ENCODE data around the gene MOCS1.

MOCS1 gene

DNA sequence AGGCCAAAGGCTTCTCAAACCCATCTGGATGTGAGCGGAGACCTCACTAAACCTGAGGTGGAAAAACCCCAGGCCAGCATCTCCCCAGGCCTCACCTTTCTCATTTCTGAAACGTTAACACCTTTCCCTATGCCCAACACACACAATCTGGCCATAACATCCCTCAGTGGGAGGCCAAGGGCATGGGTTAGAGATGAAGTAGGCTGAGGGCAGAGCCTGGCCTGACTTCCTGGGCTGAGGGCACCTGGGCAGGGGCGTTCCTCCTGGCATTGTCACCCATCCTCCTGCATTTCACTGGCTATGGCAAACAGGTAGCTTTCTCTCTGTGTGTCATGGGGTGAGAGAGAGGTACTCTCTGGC is 8.4 kb downstream of the MOCS1 start:
- DNase-seq (ENCODE audit: insufficient read length, low spot score), result no peak
- no peak for FAIRE-seq

DNA sequence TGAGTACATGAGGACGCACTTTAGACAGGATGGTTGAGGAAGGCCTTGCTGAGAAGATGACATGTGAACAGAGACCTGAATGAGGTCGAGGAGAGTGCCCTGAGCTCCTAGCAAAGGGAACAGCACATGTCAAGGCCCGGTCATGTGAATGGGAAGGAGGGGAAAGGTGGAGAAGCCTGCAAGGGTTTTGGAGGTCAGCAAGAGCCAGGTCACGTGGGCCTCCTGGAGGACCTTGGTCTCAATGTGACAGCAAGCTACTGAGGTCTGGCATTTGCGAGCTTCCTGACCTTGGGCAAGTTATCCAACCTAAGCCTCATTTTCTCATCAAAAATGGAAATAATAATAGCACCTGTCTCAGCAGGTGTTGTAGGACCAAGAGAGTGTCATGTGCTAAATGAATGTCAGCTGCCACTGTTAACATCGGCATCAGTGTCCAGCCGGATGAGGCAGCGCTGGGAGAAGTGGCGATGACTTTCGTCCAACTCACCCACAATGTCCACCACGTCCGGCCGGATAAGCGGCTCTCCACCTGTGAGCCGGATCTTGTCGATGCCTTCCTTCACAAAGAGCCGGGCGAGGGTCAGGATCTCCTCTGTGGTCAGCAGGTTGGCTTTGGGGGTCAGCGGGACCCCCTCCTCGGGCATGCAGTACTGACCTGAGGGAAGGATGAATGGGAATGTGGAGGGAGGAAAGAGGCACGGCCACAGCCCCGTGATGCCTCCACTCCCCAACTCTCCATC is 8.9 kb downstream of the MOCS1 start:
- DNase-seq (ENCODE audit: insufficient read length, low spot score) (no peak), FAIRE-seq (no peak)

DNA sequence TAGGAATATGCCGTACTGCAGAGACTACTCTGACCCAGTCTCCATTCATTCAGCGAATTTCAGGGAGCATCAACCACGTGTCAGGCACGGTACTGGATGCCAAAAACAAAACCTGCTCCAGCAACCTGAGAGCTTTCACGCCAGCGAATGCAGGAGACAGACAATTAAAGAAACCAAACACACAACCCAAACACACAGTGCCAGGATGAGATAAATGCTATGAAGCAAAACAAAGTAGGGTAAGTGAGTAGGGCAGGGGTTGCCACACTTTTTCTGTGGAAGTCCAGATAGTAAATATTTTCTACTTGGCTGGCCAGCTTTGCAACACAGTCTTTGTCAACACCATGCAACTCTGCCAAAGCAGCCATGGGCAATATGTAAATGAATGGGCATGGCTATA is 10.0 kb downstream of the MOCS1 start:
- DNase-seq (ENCODE audit: insufficient read length, low spot score), result no peak
- FAIRE-seq, result no peak

DNA sequence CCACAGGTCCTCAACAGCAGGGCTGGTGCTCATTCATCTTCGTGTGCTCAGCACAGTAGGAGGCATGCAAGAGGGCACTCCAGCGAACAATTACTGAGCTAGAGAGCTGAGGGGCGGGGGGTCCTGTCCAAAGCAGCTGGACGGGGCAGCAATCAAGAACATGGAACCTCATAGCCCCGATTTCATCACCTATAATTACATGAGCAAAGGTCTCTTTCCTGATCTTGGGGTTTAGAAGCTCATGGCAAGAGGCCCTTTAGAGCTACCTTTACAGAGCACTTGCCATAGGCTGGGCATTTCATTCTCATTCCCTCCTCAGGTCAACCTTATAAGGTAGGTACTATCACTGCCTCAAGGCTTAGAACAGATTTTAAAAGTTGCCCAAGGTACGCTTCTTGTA is 10.4 kb downstream of the MOCS1 start:
- DNase-seq (ENCODE audit: insufficient read length, low spot score) (no peak), FAIRE-seq (no peak)

DNA sequence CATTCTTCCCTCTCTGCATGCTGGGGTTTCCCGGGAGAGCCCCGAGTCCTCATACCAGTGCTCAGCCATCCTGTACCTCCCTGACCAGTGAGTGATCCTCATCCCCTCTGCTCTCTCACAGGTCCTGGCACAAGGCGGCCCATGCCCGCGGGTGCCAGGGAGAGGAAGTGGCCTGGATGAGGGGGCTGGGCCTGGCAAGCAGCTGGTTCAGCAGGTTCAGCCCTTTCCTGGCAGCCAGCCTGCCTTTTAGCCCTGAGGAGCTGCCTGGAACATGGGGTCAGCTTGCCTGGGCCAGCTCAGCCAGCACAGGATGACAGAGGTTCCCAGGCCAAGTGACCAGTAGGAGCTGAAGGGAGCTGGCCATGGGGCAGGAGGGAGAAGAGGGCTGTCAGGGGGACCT is 10.9 kb downstream of the MOCS1 start:
- FAIRE-seq (no peak), DNase-seq (ENCODE audit: insufficient read length, low spot score) (no peak)

DNA sequence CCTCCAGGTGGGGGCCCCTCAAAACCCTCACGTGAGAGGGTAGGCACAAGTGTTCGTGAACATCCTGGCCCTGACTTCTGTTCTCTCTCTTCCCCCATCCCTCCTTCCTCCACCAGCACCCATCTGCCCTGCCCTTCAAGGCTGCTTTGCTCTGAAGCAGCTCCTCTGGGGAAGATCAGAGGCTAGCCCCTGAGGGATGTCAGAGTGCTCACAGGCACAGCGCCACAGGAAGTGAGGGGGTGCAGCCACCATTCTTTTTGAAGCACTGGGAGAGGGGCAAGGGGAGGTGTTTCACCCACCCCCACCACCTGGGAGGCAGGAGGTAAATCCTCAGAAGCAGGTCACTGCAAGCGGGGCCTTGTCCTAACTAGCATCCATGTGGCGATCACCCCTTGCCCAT is 11.4 kb downstream of the MOCS1 start:
- no peak for DNase-seq (ENCODE audit: insufficient read length, low spot score)
- no peak for FAIRE-seq

DNA sequence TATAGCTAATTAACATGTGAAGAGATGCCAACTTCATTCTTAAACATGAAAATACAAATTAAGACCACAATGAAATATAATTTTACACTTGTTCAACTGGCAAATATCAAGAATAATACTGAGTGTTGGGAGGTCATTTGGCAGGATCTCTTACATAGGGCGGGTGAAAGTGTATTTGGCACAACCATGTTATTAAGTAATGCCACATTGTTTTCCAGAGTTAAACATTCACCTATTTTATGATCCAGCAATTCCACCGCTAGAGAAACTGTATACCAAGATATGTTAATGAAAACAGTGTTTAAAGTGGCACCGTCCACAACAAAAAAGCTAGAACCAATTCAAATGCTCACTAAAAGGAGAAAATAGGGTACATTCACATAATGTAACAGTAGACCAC is 14.1 kb downstream of the MOCS1 start:
- no peak for FAIRE-seq

DNA sequence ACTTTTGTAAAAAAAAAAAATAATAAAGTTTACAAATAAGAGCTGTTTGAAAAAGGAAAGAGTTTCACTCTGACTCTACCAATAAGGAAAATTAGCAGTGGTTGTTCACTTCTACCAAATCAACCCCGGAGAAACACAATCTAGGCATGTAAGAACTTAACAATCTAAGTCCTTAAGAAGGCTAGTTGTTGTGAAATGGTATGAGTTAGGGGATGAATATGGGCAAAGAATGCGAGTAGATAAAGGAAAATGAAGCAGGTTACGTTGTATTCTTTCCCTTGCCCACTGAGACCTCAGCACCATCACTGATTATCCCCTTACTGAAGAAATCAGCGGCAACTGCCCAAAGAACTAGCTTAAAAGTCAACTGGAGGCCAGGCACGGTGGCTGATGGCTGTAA is 15.4 kb downstream of the MOCS1 start:
- no peak for FAIRE-seq
- no peak for DNase-seq (ENCODE audit: insufficient read length, low spot score)

More for the DNA sequence above, 14.1 kb downstream of the MOCS1 start:
- DNase-seq (ENCODE audit: insufficient read length, low spot score), result no peak

DNA sequence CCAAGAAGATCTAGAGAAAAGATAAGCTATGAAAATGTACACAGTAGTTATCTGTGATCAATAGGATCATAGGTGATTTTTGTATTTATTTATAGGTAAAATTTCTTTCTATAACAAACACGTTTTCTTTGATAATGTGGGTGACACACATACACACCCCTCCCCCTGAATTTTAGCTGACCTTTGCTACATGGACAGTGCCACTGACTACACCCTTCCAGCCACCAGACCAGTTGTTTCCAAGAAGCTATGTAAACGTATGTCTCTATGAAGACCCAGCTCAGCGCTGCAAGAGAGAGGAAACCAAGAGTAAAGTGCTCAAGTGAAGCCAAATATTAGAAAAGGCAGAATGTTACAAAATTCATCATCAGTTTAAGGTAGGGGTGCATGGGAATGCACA is 16.3 kb downstream of the MOCS1 start:
- FAIRE-seq, result no peak
- no peak for DNase-seq (ENCODE audit: insufficient read length, low spot score)

DNA sequence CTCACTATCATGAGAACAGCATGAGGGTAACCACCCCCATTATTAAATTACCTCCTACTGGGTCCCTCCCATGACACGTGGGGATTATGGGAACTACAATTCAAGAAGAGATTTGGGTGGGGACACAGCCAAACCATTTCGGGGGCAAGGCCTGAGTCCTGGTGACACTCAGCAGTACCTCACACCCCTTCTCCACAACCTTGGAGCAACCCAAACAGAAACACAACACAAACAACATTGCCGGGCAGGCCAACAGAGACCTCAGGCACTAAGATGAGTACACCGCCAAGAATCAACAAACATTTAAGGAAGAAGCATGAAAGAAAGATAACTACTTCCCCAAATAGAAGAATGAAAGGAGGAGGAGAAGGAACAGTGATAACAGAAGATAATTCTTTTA is 16.9 kb downstream of the MOCS1 start:
- DNase-seq (ENCODE audit: insufficient read length, low spot score) (no peak), FAIRE-seq (no peak)

DNA sequence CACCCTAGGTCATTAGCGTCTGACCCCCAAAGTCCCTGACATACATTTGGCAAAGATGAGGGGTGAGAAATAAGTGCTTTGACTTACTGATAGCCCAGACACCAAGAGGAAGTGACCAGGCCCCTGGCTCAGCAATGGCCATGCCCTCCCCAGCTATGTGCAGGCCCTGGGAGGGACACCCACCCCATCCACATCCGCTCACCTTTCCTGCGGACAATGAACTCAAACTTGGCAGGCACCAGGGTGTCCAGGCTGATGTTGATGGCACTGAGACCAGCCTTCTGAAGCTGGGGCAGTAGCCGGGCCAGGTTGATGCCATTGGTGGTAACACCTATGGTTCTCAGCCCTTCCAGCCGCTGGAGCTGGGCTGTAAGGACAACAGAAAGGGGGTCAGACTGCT is 18.4 kb downstream of the MOCS1 start:
- FAIRE-seq (no peak), DNase-seq (ENCODE audit: insufficient read length, low spot score) (no peak)

DNA sequence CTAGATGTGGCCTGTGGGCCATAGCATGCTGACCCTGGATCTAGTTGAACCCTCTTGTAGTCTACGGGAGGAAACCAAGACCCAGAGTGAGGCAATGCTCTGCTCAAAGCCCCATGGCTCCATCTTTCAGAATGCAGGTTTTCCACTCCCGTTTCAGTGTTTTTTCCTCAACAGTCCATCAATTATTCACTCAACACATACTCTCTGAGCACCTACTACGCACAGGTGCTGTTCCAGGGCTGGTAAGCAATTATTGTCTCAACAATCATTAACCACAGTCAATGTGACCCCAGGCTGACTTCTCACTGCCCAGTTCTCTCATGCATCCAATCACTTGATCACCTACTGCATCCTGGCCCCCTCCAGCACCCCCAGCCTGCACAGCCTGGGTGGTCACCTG is 20.0 kb downstream of the MOCS1 start:
- DNase-seq (ENCODE audit: insufficient read length, low spot score), result no peak
- no peak for FAIRE-seq

DNA sequence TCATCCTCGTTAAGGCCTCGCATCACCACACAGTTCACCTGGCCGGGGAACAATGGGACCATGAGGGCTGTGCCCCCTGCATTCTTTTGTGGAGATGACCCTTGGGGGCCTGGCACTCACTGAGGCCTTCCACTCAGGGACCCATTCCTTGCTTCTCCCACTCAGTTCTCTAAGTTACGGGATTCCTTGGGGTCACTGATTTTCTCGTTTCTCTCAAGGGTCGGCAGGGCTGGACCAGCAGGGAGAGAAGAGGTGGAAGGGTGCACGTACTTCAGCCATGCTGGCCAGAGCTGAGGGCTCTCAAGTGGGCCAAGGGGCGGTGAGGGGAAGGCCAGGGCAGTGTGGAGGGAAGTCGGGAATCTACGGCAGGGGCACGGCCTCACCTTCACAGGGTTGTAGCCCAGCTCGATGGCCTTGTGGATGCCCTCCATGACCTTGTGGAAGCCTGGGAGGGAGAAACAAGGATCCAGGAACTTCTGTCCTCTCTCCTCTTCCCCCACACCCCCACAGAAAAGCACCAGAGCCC is 20.8 kb downstream of the MOCS1 start:
- no peak for FAIRE-seq
- no peak for DNase-seq (ENCODE audit: insufficient read length, low spot score)

DNA sequence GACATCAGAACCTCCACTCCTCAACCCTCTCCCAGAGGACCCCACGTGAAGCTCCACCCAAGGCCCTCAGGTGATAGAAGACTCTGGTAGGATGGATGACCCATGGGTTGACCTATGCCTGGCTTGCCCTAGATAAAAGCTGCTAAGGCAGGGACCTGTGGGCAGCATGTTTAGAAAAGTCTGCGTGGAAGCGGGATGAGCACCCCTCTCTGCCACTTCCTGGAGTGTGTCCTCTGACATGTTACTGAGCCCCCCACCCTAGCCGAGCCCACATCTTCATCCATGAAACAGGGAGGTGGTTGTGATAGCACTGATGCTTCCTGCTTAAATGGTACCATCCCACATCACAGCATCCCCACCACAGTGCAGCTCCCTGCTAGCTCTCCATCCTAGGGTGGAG is 21.8 kb downstream of the MOCS1 start:
- no peak for FAIRE-seq

DNA sequence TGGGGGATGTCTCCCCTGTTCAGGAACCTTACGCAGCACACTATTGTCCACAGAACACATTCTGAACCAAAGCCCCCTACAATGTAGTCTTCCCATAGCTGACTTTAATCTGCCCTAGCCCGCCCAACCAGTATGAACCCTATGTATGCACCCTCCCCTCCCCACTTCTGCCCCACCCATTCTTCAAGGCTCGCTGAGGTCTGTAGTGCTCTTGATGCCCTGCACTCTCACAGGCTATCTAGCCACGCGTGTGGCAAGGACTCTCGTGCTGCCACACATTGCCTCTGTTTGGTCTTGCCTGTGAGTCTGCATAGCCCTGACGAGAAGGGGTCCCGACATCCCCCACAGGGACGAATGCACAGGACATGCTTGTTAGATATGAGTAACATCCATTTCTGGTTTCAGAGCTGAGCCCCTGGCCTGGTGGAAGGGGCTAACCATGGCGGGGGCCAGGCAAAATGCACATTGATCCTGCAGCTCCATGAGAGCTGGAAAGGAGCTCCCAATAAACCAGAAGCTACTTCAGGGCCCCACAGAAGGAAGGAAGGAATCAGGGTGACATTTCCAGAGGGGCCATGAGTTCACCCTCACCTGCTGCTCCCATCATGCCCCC is 22.6 kb downstream of the MOCS1 start:
- no peak for DNase-seq (ENCODE audit: insufficient read length, low spot score)
- FAIRE-seq, result no peak

More for the DNA sequence above, 21.8 kb downstream of the MOCS1 start:
- no peak for DNase-seq (ENCODE audit: insufficient read length, low spot score)

DNA sequence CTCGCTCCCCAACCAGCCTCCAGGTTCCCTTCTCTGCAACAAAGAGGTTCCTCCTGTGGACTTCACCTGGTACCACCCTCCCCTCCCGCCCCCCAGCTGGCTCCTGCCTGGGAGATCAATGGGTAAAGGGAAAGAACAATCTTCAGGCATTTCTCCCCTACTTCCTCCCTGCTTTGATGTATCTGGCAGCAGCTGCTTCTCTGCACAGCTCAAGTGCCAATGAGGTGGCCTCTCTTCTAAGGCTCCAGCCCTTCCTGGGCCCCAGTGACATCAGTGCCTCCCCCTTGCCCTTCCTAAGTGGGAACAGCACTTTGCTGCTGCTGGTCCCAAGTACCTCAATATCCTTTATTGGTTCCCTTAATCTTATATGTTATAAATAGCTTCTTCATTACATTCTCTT is 23.5 kb downstream of the MOCS1 start:
- FAIRE-seq, result no peak

DNA sequence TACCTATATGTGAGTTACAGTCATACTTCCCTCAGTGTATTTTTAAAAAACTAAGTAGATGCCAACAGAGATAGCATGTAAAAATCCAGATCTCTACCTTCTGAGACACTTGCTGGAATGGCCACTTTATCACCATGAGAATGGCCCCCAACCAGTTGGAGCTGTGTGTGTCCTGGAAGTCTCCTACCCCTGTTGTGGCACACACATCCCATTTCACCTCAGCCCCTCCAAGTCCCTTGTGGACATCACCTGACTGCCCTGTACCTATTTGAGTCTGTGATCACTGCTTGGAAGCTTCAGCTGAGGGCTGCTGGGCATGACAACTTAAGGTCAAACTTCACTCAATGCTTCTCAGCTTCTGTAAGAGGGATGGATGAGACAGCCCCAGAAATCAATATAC is 24.1 kb downstream of the MOCS1 start:
- FAIRE-seq, result no peak

More for the DNA sequence above, 23.5 kb downstream of the MOCS1 start:
- DNase-seq (ENCODE audit: insufficient read length, low spot score), result no peak

DNA sequence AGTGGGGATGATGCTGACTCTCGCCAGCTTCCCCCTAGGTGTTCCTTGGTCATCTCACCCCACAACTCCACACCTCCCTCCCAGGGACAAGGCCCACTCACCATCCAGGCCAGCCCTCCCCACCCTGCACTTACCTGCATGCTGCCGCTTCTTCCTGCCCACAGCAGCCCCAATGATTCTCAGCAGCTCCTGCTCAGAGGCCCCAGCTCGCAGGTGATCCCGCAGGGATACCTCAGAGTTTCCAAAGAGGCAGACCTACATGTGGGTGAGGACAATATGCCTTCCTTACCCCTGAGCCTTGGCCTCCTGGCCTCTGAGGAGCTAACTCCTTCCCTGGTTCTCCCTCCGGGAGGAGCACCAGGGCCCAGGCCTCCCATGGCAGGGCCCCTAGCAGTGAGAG is 24.6 kb downstream of the MOCS1 start:
- FAIRE-seq, result no peak
- DNase-seq (ENCODE audit: insufficient read length, low spot score), result no peak

More for the DNA sequence above, 24.1 kb downstream of the MOCS1 start:
- DNase-seq (ENCODE audit: insufficient read length, low spot score), result no peak

DNA sequence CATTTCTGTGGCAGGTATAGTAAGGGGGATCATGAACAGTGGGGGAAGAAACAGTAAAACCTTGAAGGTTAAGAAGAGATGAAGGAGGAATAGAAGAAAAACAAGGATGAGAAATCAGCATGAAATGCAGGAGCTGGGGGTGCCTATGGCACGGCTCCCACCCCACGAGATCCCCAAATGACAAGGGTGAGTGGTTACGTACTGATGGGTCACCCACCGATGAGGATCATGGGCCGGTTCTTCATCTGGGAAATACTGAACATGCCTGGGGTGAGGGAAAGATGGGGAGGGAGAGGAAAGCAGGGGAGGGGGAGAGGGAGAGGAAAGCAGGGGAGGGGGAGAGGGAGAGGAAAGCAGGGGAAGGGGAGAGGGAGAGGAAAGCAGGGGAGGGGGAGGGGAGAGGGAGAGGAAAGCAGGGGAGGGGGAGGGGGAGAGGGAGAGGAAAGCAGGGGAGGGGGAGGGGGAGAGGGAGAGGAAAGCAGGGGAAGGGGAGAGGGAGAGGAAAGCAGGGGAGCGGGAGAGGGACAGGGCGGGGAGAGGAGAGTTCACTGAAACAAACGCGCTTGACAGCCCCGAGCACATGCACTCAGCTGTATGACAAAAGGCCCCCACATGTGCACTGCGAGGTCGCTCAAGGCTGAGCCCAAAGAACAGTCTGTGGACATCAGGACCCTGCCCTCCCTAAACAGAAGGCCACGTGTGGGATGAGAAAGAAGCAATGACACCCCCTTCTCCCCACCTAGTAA is 25.3 kb downstream of the MOCS1 start:
- FAIRE-seq (no peak), DNase-seq (ENCODE audit: insufficient read length, low spot score) (no peak)

DNA sequence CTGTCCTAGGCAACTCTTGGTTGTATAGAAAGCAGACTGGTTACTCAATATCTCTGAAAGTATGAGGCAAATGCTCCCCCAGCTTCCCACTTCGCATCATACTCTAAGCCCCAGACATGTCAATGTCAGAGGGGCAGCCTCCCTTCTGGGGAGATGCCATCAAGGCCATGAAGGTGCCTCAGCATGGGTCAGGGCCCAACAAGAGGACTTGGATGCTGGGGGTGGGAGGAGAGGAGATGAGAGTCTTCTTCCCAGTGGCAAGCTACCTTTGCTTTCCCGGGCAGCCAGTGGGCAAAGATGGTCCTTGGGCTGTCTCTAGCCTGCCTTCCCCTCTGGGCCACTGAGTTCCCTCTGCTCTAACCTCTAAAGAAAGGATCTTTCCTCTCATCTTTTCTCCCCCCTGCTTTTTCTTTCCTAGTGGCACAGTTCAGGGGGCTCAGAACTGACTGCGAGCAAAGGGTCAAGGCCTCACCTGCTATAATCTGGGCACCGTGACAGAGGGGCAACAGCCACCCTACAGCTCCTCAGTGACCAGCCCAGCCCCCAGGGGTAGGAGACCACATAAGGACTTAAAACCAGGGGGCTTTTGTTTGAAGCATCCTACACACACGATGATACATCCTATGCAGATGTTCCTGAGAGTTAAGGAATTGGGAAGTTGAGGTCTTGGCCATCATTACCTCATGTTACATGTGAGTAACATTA is 26.2 kb downstream of the MOCS1 start:
- DNase-seq (ENCODE audit: insufficient read length, low spot score) (no peak), FAIRE-seq (no peak)

DNA sequence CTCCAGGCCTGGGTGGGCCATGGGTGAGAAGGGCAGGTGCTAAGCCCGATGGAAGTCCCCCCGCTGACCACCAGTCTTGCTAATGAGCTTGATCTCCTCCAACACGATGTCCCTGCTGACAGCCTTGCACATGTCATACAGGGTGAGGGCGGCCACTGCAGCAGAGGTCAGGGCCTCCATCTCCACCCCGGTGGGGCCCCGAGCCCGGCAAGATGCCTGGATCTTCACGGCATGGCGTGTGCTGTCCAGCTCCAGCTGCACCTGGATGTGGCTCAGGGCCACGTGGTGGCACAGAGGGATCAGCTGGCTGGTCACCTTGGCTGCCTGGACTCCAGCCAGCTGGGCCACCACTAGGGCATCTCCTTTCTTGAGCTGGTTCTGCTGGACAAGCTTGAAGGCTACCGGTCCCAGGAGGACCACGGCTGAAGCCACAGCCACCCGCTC is 27.9 kb downstream of the MOCS1 start:
- no peak for DNase-seq (ENCODE audit: insufficient read length, low spot score)
- FAIRE-seq, result no peak

Measured in GM19239 (cell line).